OCI-LY1 (cell line): ENCODE results near the gene OXER1.

Experiments used
- H2AFZ ChIP-seq: fragments of 200-600 bp; sonication (generic), shearing (Covaris generic); 2 replicates; pipeline ENCODE4 v1.6.0; 2014; ENCODE audit warnings: antibody characterized with exemption, mild to moderate bottlenecking, low read length
- H3F3A ChIP-seq: fragments of 200-600 bp; sonication (generic), shearing (Covaris generic); 2 replicates; pipeline ENCODE4 v1.6.0; 2014; ENCODE audit warnings: mild to moderate bottlenecking, antibody characterized with exemption, low read length, moderate library complexity; ENCODE audit not compliant: insufficient read depth
- H3K27ac ChIP-seq: fragments of 200-600 bp; sonication (generic); 2 replicates; pipeline ENCODE4 v1.5.1; 2014; ENCODE audit warnings: low read length, mixed run types, mild to moderate bottlenecking, low read depth; ENCODE audit not compliant: poor library complexity, severe bottlenecking
- H3K27me3 ChIP-seq: fragments of 200-600 bp; sonication (generic); 2 replicates; pipeline ENCODE4 v1.6.0; 2014; ENCODE audit warnings: antibody characterized with exemption, mild to moderate bottlenecking, low read length, moderate library complexity; ENCODE audit not compliant: insufficient read depth
- H3K36me3 ChIP-seq: fragments of 200-600 bp; sonication (generic); 2 replicates; pipeline ENCODE4 v1.6.1; 2014; ENCODE audit warnings: mild to moderate bottlenecking, antibody characterized with exemption, low read length, moderate library complexity, mixed read lengths; ENCODE audit not compliant: insufficient read depth
- H3K4me1 ChIP-seq: fragments of 200-600 bp; sonication (generic); 2 replicates; pipeline ENCODE4 v1.5.1; 2014; ENCODE audit warnings: mild to moderate bottlenecking, low read length, moderate library complexity; ENCODE audit not compliant: insufficient read depth, severe bottlenecking
- H3K4me2 ChIP-seq: fragments of 200-600 bp; sonication (generic), shearing (Covaris generic); 2 replicates; pipeline ENCODE4 v1.6.1; 2014; ENCODE audit warnings: low read length
- H3K4me3 ChIP-seq: fragments of 200-600 bp; sonication (generic); 2 replicates; pipeline ENCODE4 v1.5.1; 2014; ENCODE audit warnings: low read length, low read depth, mild to moderate bottlenecking, mixed read lengths; ENCODE audit not compliant: poor library complexity, severe bottlenecking
- H3K79me2 ChIP-seq: fragments of 200-600 bp; shearing (Covaris generic); 2 replicates; pipeline ENCODE4 v1.6.1; 2016; ENCODE audit warnings: mixed run types, low read length, mixed read lengths; ENCODE audit not compliant: insufficient read depth
- H3K9ac ChIP-seq: fragments of 200-600 bp; sonication (generic), shearing (Covaris generic); 2 replicates; pipeline ENCODE4 v1.6.1; 2014; ENCODE audit warnings: mild to moderate bottlenecking, low read length, mixed read lengths
- H3K9me2 ChIP-seq: fragments of 200-600 bp; sonication (generic), shearing (Covaris generic); 2 replicates; pipeline ENCODE4 v1.6.1; 2014; ENCODE audit warnings: low read depth, mild to moderate bottlenecking, low read length, mixed read lengths
- H3K9me3 ChIP-seq: fragments of 200-600 bp; shearing (Covaris generic); 2 replicates; pipeline ENCODE4 v1.6.1; 2014; ENCODE audit warnings: low read length, mixed read lengths
- H4K20me1 ChIP-seq: fragments of 200-600 bp; sonication (generic), shearing (Covaris generic); 2 replicates; pipeline ENCODE4 v1.6.0; 2016; ENCODE audit warnings: mild to moderate bottlenecking, low read length; ENCODE audit not compliant: insufficient read depth
- CTCF ChIP-seq: fragments of 200-600 bp; sonication (generic), shearing (Covaris generic); IDR thresholded peaks from 2 replicates; pipeline ENCODE4 v1.5.1; 2017; ENCODE audit warnings: mild to moderate bottlenecking, antibody characterized with exemption, low read length, moderate library complexity, mixed read lengths
- EZH2 ChIP-seq: fragments of 200-600 bp; sonication (generic), shearing (Covaris generic); IDR thresholded peaks from 2 replicates; pipeline ENCODE4 v1.8.0; 2017; ENCODE audit warnings: borderline replicate concordance, mixed run types, mild to moderate bottlenecking, antibody characterized with exemption, low read length, moderate library complexity, mixed read lengths

OXER1 gene

GRCh38 chr2:42797281-42797680 lies 33.3 kb upstream of the OXER1 start:
- Histone ChIP-seq H3K79me2 (no peaks in the 10 kb centered on the region), H3K27ac (no peak overlapping the region), H3K36me3 (no peaks in the 10 kb centered on the region), H3F3A (0 out of 2 replicates have a peak, but pooled peaks cover 6% of the 10 kb centered on the region), H3K4me2 (no peak overlapping the region), H3K4me1 (peaks cover 48% of the 10 kb centered on the region), H3K9me3 (no peaks in the 10 kb centered on the region), H3K4me3 (no peak overlapping the region), H2AFZ (no peak overlapping the region), H3K9me2 (no peaks in the 10 kb centered on the region), H3K27me3 (no peaks in the 10 kb centered on the region), H3K9ac (no peak overlapping the region), H4K20me1 (no peaks in the 10 kb centered on the region)
- no peak for TF ChIP-seq CTCF
- no peak for TF ChIP-seq EZH2

GRCh38 chr2:42796427-42797248 lies 32.7 kb upstream of the OXER1 start:
- Histone ChIP-seq H3K4me3 (peak overlapping the region; percentile 15), H2AFZ (0 out of 2 replicates have a peak overlapping the region, but pooled peaks have one; percentile 2), H3K79me2 (no peaks in the 10 kb centered on the region), H3K36me3 (no peaks in the 10 kb centered on the region), H4K20me1 (no peaks in the 10 kb centered on the region), H3K4me2 (peak overlapping the region; percentile 45), H3K4me1 (peaks cover 54% of the 10 kb centered on the region), H3K9ac (peak overlapping the region; percentile 24), H3K27ac (peak overlapping the region; percentile 89), H3K9me3 (no peaks in the 10 kb centered on the region), H3F3A (0 out of 2 replicates have a peak, but pooled peaks cover 6% of the 10 kb centered on the region), H3K27me3 (no peaks in the 10 kb centered on the region), H3K9me2 (no peaks in the 10 kb centered on the region)
- no peak for TF ChIP-seq EZH2
- TF ChIP-seq CTCF: no peak

- H3K4me3 ChIP-seq: peak overlapping the region; percentile 15
- TF ChIP-seq EZH2: no peak
- TF ChIP-seq CTCF: no peak
- no peaks in the 10 kb centered on the region for H4K20me1 ChIP-seq
- peak overlapping the region; percentile 24 for H3K9ac ChIP-seq
- no peak overlapping the region for H2AFZ ChIP-seq
- H3K79me2 ChIP-seq: no peaks in the 10 kb centered on the region
- peak overlapping the region; percentile 45 for H3K4me2 ChIP-seq
- no peaks in the 10 kb centered on the region for H3K36me3 ChIP-seq
- no peaks in the 10 kb centered on the region for H3K9me2 ChIP-seq
- H3F3A ChIP-seq: 0 out of 2 replicates have a peak, but pooled peaks cover 6% of the 10 kb centered on the region
- no peaks in the 10 kb centered on the region for H3K9me3 ChIP-seq
- H3K27me3 ChIP-seq: no peaks in the 10 kb centered on the region
- peaks cover 57% of the 10 kb centered on the region for H3K4me1 ChIP-seq
- H3K27ac ChIP-seq: peak overlapping the region; percentile 89
These were observed 31.9 kb upstream of the OXER1 start for GRCh38 chr2:42795841-42796301.
